Measurements from ENCODE around the gene CELF3.

- TF ChIP-seq EZH2 (IDR thresholded peaks at IDR 0.05; ENCODE audit: low read length) (no peak), CTCF (optimal IDR thresholded peaks at IDR 0.05 in 1 of 3, IDR thresholded peaks at IDR 0.05 in 1 of 3, conservative IDR thresholded peaks at IDR 0.05 in 1 of 3; ENCODE audit: extremely low read depth in 1 of 3, insufficient read depth in 2 of 3, low read length in 3 of 3) (no peak)
These were observed 4.6 kb upstream of the CELF3 start, which contains the start of gene RIIAD1 for GRCh38 chr1:151720974-151721787.
